GM04503 (cell line): ENCODE data around the gene UACA.
"Not testable (repeated sequence)": the region's sequence is repeated elsewhere in the genome, so short reads cannot be mapped to it uniquely, and the experiment has no call there.

ENCODE experiments used
- DNase-seq: peaks from one replicate; pipeline ENCODE4 v3.0.0-alpha.2; 2012; ENCODE audit warnings: low read depth

The UACA gene, protein sequence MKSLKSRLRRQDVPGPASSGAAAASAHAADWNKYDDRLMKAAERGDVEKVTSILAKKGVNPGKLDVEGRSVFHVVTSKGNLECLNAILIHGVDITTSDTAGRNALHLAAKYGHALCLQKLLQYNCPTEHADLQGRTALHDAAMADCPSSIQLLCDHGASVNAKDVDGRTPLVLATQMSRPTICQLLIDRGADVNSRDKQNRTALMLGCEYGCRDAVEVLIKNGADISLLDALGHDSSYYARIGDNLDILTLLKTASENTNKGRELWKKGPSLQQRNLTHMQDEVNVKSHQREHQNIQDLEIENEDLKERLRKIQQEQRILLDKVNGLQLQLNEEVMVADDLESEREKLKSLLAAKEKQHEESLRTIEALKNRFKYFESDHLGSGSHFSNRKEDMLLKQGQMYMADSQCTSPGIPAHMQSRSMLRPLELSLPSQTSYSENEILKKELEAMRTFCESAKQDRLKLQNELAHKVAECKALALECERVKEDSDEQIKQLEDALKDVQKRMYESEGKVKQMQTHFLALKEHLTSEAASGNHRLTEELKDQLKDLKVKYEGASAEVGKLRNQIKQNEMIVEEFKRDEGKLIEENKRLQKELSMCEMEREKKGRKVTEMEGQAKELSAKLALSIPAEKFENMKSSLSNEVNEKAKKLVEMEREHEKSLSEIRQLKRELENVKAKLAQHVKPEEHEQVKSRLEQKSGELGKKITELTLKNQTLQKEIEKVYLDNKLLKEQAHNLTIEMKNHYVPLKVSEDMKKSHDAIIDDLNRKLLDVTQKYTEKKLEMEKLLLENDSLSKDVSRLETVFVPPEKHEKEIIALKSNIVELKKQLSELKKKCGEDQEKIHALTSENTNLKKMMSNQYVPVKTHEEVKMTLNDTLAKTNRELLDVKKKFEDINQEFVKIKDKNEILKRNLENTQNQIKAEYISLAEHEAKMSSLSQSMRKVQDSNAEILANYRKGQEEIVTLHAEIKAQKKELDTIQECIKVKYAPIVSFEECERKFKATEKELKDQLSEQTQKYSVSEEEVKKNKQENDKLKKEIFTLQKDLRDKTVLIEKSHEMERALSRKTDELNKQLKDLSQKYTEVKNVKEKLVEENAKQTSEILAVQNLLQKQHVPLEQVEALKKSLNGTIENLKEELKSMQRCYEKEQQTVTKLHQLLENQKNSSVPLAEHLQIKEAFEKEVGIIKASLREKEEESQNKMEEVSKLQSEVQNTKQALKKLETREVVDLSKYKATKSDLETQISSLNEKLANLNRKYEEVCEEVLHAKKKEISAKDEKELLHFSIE (N-terminal part only)

DNA sequence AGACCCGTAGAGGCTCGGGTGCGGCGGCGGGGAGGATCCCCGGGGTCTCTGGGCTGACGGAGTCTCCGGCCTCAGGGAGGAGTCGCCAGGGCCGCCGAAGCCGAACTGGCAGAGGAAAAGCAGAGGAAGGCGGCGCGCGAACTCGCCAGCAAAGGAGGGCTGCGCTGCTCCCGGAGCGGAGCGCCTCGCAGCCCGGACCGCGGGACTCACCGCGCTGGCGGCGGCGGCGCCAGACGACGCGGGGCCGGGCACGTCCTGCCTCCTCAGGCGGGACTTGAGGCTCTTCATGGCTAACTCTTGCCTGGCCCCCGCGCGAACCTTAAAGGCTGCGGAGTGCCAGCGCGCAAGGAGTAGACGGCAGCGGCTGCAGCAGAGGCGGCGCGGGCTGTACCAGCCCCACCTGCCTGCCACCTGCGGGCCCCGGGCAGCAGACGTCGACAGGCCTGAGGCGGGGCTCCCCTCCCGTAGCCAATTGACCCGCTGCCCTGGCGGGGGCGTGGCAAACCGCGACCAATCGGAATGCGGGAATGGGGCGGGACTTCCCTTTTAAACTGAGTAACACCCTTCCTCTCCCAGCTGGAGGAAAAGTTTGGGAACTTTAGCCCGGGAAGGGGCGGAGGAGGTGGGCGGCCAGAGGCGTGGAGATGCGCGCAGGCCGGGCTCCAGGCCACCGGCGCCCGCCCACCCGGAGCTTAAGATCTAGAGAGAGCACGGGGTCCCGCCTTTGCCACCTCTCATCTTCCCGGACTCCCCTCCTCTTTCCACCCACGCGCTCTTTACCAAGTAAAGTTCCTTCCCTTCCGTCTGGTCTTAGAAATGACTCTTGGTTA lies at the start of gene UACA:
TSS of gene UACA (minus strand) at position 439 of the 830 bp plus-strand sequence. CDS start at position 288, 151 bp downstream.
- DNase-seq, result peak; percentile 77

DNA sequence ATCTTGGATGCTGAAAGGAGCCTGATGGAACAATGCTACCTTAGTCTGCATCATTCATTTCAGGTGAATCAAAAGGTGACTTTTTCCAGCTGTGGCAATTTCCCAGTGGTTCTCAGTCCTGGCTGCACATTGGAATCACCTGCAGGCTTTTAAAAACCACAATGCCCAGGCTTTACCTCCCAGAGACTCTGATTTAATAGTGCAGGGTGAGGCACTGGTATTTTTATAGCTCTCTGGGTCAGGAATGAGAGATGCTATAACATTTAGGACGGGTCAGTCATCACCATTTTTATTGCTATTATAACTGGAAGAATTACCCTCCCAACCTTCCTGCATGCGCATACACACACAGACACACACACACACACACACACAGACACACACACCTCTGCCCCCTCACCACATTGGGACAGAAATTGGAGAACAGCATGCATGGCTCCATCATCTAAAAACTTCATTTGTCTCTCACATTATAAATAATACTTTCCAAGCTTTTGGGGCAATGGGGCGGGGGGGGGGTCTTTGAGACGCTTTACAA lies 49.5 kb upstream of the UACA start:
- no peak for DNase-seq

DNA sequence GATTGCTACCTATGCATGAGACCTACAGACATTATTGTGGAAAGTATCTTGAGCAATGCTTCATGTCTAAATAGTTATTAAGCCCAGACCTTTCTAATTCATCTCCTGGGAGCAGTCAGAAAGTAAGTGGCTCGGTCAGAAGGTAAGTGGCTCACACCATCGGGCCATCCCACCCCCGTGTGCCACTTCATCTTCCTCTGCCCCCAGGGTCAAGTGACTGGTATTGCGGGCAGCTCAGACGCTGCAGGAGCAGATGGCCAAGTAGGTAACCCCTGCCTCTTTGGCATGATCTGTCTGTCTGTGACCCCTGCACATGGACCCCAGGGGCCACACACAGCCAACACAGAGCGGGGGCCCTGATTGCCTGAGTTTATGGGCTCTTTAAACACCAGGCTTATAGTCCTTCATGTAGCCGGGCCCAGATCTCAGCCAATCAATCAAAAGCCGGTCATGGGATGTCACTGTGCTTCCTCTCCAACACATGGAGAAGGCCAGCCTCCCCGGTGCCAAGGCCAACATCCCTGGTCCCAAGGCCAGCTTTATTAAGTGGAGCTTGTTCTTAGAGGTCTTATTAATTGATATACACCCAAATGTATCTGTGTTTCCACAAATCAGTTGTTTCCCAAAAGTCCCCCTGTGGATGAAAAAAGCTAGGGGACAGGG lies 47.7 kb upstream of the UACA start:
- no peak for DNase-seq

DNA sequence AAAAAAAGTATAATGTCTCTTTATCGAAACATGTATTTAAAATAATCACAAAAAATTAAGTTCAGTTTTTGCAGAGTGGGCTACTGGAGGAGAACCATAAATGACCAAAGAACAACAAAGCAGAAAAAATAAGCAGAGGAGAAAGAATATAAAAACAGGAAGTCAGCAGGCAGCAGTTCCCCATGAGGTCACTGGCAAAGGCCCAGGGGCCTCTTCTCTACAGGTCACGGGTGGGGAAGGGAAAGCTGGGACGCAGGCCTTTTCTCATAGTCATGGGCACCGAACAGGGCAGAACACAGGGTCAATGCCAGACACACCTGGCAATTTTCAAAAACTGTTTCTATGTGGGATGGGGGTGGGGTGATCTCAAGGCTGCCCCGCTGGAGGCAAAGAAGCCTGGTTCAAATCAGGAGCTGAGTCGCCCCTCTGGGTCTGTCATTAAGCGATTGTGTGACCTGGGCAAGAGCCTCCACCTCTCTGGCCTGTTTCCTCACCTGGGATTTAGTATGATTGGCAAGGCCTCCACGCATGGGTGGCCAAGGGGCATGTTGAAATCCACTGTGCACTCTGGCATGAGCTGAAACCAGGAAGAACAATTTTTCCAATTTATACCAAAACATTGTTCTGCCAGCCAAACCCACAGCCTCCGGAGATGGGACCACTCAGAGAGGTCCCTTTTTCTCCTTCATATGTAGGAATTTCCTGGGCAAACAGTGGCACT lies 43.8 kb upstream of the UACA start:
- no peak for DNase-seq

DNA sequence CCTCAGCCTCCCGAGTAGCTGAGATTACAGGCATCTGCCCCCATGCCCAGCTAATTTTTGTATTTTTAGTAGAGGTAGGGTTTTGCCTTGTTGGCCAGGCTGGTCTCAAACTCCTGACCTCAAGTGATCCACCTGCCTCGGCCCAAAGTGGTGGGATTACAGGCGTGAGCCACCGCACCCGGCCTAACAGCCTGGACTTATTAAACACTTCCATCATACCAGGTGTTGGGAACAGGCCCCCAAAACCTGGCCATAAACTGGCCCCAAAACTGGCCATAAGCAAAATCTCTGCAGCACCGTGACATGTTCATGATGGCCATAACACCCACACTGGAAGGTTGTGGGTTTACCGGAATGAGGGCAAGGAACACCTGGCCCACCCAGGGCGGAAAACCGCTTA lies 41.0 kb upstream of the UACA start:
- DNase-seq, result not testable (repeated sequence)

DNA sequence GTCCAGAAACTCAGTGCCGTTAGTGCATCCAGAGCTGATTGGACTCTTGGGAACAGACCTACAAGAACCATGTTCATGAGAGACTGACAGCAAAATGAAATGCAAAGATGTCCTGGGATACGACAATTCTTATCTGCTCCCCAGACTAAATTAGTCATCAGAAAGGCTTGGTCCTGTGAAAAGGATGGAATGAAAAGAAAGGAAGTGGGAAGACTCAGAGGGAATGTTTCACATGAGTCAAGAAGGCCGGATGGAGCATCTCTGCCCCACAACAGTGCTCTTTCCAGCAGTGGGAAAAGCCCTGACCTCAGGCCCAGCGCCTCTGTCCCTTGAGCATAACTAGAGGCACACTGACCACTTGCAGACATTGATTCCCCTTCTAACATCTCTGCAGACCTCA lies 39.3 kb upstream of the UACA start:
- no peak for DNase-seq

DNA sequence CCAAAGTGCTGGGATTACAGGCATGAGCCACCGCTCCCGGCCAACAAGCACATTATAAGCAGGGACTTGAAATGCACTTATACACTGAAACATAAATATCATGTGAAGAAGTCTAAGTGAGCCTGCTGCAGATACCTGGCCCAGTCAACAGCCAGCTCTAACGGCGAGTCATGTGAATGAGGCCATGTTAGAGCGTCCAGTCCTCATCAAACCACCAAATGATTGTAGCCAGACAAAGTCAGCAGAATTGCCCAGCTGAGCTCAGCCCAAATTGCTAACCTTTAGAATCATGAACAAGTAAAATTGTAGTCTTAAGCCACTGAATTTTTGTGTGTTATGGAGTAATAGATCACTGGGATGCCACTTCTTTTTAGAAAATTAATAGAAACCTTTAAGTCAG lies 37.8 kb upstream of the UACA start:
- DNase-seq, result no peak

DNA sequence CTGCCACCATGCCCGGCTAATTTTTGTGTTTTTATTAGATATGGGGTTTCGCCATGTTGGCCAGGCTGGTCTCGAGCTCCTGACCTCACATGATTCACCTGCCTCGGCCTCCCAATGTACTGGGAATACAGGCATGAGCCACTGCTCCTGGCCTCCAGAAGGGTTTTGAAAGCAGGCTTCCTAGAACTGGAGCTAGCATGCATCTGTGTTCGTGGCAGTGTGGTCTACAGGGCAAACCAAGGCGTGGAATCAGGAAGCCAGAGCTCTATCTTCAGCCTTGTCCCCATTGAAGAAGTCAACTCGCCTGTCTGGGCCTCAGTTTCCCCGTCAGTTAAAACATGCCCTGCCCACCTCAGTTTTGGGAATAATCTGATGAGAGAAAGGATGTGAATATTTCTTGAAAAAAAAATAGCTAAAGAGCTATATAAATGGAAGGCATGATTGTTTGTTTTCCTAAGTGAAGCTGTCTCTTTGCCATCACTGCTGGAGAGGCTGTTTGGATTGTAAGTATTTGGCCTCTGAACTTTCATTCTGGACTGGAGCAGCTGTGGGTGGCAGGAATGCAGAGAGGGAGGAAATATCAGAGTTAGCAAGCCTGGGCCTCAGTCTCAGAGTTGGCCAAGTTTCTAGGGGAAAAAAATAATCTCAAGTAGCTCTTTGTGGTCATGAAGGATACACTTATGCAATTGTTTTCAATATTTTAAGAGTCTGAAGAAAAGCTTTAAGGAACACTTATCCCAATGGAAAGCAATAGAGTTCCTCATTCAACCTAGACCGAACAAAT lies 36.5 kb upstream of the UACA start:
- peak; percentile 96 for DNase-seq

DNA sequence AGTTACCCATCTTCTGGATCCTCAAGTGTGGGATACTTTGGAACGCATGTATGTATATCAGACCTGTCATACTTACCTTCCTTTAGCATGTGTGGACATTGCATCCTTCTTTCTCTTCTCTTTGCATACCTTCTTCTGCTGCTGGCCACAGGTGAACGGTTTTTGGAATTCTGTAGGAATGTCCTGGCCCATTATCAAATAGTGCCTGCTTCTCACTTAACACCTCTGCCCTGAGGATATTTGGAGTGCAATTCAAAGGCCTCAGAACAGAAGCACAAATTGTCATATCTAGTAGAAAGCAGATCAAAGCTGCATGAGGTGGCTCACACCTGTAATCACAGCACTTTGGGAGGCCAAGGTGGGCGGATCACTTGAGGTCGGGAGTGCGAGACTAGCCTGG lies 34.1 kb upstream of the UACA start:
- no peak for DNase-seq

DNA sequence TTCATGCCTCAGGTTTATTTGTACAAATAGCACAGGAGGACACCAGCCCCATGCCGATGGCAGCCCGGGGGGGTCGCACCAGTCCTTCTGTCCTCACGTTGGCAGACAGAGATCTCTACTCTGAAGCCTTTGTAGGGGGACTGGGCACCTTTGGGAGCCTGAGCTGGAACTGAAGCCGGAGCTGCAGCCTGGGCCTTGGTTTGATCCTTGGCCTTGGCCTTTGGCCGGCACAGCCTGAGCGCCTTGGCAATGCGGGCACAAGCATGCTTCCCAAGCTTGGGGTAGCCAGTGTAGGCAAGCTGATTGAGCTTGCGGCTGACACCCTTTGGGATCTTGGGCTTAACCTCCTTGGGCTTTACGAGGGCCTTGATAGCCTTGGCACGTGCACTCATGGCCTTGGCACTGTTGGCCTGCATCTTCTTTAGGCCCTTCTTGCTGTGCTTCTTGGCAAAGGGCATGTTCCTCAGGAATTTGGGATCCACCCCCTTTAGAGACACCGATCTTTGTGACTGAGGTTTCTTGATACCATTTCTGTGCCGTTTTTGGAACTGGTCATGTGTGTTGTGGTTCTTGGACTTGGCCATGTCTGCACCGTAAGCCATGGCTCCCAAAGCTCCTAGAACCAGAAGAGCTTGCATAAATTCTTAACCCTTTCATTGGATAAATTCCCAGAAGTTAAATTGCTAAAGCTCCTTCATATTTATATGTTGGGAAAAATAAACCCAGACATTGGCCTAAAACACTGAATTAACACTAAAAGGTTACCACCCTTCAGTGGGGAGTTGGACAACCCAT lies 33.4 kb upstream of the UACA start:
- no peak for DNase-seq

DNA sequence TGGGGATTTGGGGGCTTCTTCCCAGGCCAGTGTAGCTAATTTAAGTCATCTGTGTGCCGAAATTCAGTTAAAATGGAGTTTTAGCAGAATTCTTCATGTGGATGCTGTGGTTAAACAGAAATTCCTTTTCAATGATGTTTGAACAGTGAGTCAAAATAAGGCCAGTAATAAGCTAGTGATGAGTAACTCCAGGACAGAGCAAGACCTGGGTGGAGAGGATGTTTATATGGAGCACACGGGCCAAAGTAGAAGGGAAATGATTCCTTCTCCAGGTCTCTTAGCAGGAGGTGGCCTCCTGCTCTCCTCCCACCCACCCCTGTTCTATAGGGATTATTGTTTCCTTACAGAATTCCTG lies 31.9 kb upstream of the UACA start:
- peak; percentile 85 for DNase-seq

DNA sequence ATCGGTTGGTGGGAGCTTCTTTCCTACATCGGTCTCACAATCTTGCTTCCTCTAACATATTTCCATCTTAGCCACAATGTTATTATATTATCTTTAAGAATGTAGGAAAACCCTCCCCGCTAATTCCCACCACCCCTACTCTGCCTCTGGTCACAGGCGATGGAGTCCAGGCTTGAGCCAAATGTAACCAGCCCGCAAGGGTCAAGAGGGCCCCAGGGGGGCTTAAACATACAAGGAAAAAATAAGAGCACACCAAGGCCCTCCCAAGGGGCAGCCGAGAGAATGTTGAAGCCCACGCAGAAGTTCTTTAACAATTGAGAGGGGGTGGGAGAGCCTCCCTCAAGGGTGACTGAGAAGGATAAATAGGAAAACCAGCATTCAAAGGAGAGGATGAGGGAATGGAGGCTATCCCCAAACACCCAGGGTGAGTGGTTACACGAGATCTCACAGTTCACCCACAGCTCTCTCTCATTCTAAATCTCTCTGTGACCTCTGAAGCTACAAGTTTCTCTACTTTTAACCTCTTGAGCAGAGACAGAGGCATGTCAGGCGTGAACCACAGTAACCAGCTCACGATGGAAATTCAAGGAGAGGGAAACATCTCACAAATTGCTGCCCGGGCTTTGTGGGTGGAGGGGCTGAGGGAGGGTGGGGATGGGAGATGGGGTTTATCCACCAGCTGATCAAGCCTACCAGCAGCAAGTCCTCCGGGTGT lies 31.4 kb upstream of the UACA start:
- no peak for DNase-seq

DNA sequence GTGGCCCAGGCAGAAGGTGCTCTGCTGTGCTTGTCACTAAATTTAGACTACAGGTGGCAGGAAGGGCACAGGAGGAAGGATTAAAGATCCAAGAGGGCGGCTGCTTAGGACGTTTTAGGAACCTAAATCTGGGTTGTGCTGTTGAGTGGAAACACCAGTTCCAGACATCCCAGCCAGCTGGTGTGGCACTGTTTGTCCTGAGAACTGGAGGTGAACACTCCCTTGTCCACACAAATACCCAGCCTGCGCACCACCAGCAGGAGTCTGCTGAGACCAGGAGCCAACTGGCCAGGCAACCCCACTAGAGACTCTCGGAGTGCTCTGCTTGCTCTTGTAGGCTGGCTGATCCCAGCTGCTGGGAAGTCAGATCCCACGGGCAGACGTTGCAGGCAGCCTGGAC lies 30.3 kb upstream of the UACA start:
- DNase-seq, result no peak

DNA sequence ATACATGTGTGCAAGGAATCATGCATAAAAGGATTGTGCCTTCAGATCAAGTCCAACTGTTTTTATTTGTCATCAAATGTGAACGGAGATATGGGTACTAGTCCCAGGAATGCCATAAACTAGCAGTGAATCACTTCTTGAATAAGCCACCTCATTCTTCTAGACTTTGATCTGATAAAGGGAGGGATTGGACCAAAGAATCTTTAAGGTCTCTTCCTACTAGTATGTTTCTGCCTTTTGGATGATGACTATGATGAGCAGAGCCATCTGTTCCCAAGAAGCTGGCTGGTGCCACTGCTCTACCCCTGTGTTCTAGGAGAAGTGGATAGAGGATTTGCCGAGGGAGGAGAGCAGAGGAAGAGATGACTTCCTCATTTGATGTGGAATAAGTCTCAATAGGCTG lies 28.8 kb upstream of the UACA start:
- DNase-seq, result peak; percentile 69

DNA sequence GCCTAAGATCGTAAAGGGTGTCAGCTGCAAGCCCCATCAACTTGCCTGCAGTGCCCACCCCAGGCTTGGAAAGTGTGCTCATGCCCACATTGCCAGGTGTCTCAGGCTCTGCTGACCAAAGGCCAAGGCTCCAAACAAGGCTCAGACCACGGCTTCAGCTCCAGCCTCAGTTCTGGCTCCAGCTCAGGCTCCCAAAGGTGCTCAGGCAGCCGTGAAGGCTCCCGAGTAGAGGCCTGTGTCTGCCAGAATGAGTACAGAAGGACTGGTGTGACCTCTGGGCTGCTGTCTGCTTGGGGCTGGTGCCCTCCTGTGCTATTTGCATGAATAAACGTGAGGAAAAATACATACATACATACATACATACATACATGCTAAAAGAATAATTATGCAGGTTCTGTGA lies 27.9 kb upstream of the UACA start:
- DNase-seq, result no peak

DNA sequence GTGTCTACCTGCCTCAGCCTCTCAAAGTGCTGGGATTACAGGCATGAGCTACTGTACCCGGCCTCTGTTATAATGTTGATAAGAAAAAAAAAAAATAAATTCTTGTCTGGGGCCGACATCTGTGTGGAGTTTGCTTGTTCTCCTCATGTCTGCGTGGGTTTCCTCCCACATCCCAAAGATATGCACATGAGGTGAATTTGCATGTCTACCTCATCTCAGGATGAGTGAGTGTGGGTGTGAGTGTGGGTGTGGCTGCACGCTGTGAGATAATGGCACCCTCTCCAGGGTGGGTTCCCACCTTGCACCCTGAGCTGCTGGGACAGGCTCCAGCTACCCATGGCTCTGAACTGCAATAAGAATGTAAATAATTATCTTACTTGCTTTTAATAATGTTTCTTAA lies 25.9 kb upstream of the UACA start:
- DNase-seq, result no peak
